CD4-positive, alpha-beta T cell treated with Interleukin-21 for 1 hour (primary cell): ENCODE data around the gene GEMIN5.

ENCODE experiments used
- DNase-seq: peaks from one replicate; pipeline ENCODE4 v3.0.0-alpha.2; 2020

GEMIN5 gene

DNA sequence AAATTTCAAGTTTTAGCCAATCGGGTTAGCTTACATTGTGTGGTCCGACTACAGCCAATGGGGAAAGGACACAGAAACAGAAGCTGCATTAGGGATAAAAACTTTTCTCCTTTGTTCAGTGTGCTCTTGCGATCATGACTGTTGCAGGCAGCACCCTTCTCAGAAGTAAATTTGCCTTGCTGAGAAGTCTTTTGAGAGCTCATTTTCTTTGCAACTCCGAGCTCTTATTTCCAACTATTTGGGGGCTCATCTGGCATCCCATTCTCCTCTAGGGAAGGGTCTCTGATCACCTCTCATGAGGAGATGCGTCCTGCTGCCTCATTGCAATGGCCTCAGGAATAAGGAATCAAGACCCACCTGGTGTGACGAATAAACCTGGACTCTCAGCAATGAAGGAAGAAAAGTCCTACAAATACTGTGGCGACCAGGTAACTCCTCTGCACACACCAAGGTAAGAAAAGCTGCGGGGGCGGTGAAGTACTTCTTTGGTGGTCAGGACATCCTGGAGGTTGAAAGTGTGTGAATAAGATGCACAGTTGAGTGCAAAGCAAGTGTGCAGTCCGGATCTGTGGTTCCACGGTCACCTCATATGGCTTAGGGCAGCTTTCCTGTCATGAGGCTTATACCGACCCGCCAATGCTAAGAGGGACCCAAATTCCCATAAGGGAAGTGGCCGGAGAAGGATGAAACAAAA, 59.2 kb downstream of the GEMIN5 start:
- DNase-seq = no peak

DNA sequence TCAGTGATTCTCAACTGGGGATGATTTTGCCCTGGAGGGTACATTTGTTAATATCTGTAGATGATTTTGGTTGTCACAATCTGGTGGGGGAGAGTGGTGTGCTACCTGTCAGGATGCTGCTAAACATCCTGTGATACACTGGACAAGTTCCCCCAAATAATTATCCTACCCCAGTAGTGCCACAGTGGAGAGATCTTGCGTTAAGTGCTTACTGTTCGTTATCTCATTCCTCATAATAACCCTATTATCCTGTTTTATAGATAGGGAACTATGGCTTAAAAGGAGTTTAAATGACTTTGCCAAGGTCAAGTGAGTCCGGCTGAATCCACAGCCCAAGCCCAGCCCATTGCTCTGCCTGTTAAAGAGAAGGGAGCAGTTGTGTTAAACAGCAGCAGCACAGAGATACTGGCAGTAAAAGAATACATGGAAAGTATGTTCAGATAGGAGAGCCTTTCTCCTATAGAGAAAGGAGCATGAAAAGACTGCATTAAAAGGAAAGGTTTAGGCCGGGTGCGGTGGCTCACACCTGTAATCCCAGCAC, 64.2 kb downstream of the GEMIN5 start:
- no peak for DNase-seq

DNA sequence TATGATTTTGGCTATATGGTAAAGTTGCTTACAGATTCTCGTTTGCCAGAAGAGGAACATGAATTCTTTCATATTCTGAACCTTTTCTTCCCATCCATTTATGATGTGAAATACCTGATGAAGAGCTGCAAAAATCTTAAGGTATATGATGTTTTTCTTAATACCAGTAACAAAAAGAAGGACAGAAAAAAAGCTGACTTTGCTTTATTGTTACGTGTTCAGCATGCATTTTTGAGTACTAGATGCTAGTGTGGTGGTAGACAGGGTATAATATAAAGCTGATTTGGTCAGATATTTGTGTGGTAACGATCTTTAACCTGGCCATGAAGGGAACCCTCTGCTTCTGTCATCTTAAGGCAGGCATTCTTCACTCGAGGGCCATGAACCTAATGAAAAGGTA, 66.3 kb downstream of the GEMIN5 start:
- no peak for DNase-seq

DNA sequence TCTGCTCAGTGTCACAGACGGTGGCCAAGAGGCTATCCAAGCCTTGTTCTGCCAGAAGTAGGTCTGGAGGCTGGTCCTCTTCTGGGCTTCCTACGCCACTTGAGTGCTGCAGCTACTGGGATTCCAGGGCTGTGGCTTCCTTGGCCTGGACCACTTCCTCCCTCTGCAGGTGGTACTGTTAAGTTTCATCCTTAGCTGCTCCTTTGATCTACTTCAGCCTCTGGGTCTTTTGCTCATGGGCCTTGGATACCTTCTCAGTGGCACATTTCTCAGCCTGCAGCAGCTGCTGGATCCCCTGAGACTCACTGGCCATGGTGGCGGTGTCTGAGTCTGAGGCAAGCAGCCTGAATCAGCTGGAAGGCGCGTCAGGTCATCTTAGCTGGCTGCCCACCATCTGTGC, 69.3 kb downstream of the GEMIN5 start:
- DNase-seq = peak; percentile 19

DNA sequence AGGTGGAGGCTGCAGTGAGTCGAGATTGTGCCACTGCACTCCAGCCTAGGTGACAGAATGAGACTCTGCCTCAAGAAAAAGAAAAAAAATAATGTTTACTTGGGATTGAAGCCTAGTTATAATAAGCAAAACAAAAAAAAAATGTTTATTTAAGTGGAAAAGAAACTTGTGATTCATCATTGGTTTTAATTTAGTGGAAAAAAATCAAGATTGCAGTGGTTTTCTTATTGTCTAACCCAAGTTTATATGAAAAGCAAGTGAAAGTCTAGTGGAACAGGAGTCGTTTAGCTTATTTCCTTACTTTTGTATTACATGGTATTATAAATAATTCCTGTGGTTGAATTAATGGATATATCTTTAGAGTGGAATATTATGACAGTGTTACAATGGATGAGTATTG, 71.2 kb downstream of the GEMIN5 start:
- no peak for DNase-seq

DNA sequence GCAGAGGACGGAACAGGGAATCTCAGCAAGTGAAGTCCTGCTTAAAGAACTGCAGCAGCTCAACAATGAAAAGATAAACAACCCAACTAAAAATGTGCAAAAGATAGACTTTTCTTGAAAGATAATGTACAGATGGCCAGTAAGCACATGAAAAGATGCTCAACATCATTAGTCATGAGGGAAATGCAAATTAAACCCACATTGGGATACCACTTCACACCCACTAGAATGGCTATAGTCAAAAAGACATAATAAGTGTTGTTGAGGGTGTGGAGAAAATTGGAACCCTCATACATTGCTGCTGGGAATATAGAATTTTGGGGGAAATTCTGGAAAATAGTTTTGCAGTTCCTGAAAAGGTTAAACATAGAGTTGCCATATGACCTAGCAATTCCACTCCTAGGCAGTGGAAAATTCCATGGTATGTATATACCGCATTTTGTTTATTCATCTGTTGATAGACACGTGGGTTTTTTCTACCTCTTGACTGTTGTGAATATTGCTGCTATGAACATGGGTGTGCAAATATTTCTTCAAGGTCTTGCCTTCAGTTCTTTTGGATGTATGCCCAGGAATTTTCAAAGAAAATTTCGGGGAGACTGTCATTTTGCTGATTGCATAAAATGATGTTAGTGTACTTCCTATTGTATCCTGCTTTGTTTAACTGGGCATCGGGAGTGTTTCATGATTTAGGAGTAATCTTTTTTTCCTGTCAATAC, 72.4 kb downstream of the GEMIN5 start:
- no peak for DNase-seq

DNA sequence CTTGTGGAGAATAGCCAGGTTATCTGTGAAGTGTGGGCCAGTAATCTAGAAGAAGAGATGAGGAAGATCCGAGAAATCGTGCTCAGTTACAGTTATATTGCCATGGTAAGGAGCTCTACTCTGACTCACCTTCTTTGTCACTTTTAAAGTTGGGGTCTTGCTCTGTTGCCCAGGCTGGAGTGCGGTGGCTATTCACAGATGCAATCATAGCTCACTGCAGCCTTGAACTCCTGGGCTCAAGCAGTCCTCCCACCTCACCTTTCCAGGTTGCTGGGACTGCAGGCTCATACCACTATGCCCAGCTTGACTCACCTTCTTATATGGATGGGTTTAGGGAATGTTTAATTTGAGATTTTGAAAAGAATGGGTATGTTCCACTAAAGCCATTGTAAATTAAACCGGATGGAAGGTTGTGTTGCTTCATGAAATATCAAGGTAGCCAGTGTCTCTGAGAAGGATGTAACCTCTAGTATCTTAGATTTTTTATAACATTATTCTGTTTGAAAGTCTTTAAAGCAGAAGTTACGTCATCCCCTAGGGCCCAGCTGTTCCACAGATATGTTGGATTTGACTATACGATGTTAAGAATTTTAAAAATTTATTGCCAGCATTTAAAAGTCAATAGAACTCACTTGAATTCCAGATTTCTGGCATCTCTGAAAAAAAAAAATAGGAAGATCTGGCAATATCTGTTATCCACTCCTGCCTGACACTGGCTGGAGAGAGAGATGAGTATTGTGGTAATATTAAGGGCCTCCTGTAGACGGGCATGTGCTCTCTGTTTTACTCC, 74.5 kb downstream of the GEMIN5 start:
- no peak for DNase-seq

DNA sequence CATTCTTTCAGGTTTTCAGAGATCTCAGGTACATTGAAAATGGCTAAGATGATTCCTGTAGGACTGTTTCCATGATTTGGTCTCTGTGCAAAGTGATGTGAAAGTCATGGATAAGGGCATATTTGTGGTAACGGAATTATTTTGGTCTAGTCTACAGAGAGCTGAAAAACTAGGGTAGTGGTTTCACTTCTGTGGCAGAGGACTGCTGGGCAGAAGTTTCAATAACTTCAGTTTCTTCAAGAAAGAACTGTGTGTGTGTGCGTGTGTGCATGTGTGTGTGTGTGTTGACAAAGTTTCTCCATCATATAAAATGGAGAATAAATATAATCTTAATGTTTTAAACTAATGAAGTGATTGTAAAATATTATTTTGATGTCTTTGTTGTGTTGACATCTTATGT, 75.2 kb downstream of the GEMIN5 start:
- no peak for DNase-seq

DNA sequence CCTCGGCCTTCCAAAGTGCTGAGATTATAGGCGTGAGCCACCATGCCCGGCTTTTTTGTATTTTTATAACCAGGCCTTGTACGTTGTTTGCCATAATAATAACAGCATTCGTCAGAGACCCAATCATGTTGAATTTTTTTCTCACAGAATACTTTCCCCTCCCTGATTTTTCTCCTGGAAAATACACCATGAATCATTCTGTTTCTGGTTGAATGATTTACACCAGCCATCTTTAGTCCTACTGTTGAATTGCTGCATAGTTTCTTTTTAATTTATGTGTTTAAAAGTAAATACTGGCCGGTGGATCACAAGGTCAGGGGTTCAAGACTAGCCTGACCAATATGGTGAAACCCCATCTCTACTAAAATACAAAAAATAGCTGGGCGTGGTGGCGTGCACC, 76.1 kb downstream of the GEMIN5 start:
- no peak for DNase-seq

DNA sequence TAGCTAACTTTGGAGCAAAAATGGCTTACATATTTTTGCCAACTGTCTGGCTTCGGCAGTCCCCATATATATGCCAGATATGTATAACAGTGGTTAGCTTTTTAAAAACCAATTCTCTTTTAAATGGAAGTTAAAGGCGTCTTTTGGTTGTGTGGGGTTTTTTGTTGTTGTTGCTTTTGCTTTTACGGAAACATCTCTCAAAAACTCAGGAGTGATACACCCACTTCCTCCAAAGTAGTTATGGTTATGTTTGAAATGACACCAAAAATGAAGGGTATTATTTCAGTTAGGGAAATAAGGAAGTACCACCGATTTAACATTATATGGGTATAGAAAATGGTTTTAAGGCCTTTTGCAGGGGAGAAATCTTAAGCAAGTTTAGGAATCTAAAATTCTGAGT, 77.2 kb downstream of the GEMIN5 start:
- DNase-seq = peak; percentile 14

DNA sequence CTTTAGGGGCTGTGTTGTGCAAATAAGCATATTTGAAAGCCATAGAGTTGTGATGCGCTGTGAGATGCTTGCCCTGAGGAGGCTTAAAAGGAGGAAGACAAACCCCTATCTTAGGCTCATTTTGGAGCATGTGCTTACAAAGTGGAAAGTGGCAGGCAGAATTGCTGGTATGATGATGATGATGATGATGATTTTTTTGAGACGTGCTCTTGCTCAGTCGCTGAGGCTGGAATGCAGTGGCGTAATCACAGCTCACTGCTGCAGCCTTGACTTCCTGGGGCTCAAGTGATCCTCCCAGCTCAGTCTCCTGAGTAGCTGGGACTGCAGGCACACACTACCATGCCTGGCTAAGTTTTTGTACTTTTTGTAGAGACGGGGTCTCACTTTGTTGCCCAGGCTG, 77.9 kb downstream of the GEMIN5 start:
- no peak for DNase-seq

DNA sequence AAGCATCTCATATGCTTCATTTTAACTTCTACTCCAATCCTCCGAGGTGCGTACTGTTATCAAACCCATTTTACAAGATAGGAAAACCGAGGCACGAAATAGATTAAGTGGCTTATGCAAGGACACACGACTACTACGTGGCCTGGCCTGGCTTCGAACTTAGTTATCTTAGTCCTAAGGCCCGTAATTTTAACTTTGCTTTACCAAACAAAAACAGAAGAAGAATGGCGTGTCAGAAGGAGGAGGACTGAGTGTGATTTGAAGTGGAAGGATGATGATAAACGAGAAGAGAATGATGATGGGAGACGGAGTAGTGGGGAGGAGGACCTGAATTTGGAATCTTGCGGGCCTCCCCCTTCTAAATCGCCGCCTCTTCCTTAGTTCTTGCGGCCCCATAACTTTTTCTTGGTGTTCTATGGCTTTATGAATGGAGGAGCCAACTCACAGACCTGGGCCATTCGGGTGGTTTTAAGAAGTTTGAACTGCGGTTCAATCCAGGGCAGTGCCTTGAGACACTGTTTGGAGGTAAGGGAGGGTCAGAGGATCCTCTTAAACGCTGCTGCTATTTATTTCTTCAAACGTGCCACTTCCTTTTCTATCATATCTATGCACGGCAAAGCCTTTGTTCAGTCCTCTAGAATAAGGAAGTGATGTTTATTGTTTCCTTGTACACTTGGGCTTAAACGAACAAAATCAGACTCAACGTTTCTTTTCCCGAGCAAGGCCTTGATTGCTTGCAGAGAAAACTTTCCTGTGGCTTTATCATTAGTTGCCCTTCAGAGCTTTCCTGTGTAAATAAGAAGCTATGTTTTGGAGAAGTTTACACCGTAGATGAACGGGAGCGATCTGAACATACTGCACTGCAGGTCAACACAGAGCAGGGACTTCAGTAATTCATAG, 78.8 kb downstream of the GEMIN5 start:
- DNase-seq = peak; percentile 38

DNA sequence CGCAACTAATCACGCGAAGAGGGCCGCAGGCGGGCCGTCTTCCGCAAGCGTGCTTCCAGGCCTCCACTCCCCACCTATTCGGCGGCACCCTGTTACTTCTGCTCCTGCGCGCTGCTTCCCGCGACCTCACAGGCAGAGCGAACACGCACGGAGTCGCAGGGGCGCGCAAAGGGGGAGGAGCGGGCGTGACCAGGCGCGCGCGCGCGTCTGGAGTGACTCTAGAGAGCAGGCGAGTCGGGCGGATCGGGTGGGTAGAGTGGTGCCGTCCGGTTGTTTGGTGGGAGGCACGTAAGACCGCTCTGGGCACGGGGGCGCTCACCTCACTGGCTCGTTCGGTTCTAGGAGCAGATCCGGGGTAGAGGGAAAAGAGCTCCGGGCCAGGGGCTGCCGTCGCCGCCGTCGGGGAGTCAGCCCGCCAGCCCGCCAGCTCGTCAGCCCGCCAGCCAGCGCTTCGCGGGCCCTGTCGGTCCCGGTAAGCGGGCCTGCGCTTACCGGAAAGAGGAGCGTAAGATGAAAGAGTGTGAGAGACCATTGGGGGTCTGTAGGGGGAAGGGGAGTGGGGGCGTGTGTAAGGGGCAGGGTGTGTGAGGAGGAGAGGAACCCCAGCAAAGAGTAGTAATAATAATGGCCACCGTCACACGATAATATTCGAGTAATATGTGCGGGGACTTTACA, 79.6 kb downstream of the GEMIN5 start, which contains the start of gene CNOT8:
Gene CNOT8 (plus strand): TSS at position 331 of the 675 bp plus-strand sequence. CDS start 4,652 bp downstream, outside the sequence.
- DNase-seq = peak; percentile 97

DNA sequence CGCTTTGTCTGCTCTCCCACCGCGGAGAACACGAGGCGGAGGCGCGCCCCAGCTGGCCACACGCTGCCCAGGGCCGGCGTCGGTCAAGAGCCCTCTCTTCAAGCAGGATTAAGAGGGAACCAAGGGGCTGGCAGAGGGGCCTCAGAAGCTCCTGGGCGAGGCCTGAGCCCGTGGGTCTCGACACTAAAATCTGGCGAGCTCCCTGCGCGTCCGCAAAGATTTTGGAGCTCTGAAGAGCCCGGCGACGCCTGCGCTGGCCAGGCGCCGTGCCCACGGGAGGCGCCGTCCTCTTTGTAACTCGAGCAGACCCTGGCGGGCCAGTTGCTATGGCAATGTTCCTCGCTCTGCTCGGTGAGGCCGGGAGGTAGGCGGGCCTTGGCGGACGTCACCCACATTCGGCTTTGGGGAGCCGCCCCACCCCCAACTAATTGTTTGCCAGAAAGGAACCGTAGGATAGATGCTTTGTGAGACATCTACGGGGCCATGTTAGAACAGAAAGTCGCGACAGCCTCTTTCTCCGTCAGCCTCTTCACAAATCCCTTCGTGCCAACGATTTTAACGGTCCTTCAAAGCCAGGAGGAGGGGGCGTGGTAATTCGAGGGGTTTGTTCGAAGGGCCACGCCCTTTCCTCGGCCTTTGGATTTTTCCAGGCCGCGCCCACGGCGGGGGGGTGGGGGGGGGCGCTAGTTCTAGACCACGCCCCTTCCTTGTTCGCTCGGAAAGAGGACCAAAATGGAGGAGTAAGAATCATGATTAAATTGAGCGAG, 80.3 kb downstream of the GEMIN5 start:
- peak; percentile 93 for DNase-seq

DNA sequence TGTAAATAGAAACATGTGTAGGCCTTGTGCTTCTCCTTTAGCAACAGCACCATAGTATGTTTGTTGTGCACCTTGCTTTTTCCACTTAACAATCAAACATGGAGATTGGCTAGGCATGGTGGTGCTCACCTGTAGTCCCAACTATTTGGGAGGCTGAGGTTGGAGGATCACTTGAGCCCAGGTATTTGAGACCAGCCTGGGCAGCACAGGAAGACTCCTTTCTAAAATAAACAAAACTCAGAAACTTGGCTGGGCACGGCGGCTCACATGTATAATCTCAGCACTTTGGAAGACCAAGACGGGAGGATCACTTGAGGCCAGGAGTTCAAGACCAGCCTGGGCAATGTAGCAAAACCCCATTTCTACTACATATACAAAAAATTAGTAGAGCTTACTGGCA, 86.7 kb downstream of the GEMIN5 start:
- DNase-seq = no peak

DNA sequence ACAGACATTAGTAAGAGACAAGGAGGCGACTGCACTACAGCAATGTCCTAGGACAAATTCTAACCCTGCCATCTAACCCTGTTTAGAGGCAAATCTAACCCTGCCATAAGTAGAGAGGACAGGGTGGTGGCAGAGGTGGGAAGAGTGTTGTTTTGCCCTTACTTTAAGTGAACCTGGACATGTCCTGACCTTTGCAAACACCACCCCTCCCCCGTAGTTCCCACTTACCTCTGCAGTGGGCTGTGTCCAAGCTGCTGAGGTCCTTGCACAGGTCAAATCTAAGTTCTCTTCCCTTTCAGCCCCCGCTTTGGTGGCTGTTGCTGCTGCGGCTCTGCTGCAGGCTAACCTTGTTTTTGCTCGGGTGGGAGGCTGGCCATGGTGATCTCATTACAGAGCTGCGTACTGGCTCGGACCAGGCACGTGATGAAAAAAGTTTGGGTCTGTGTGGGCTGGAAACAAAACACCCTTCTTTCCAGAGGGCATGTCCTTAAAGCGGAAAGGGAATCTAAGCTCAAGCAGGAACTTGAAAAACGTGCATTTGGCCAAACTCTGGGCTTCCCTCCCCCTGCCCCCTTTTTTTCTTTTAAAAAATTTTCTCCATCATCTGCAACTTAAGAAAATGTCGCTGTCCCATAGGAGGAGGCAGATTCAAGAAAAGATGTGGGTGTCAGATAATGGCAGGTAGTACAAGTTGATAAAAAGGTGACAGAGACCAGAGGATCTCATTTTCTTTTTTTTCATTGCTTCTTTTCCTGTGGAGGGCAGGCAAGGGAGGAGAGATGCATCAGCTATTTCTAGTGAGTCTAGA, 87.6 kb downstream of the GEMIN5 start, which contains the start of gene FAXDC2:
Gene FAXDC2 (minus strand): TSS at position 349 of the 808 bp plus-strand sequence. CDS start 12,425 bp downstream, outside the sequence.
- no peak for DNase-seq

DNA sequence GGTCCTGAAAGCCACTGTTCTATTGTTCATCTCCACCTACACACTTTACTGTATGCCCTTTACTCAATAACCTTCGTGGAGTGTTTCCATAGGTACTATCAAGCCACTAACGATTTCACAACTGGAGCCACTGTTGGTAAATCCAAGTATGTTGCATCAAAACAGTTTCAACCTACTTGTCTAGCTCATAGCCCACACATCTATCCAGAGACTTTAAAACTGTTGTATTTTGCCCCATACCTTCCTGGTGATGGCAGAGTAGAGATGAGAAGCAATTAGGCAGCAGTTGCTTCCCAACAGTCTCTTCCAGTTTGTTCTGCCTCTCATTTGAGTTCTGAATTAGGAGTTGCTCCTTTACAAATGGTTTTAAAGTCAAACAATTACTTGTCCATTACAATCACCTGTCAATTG, 88.2 kb downstream of the GEMIN5 start:
- DNase-seq = no peak

DNA sequence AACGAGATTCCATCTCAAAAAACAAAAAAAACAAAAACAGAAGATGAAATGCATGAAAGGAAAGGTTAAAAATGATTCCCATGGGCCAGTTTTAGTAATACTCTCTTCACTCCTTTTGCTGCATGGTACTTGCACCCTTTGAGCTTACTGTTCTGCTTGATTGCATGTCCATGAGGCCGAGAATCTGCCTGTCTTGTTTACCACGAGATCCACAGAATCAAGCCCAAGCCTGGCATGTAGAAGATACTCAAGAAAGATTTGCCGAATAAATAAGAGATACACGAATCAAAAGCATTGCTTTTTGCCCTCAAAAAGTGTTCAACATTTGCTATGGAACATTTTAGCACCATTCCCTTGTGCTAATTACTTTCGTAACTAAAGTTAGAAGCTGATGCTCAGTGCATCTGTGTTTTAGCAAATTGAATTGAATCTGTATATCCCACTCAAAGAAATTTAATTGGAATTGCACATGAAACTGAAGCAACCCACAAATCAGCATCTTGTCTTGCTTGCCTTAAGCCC, 88.7 kb downstream of the GEMIN5 start:
- DNase-seq = no peak

DNA sequence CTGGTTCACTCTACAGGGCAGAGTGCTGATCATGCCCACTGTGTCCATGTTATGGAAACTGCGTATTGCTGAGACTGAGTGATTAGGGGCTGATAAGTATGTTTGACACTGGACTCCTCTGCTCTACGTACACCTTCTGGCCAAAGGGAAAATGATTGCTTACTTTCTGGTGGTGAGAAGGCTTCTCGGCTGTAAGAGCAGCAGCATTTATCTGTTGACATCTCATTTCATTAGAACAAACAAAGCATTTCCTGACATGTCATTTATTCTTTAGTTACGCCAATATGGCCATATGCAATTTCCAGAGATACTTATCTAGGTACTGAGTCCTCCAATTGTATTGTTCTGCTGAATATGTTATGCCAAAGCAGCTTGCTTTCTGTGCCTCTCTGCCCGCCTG, 93.2 kb downstream of the GEMIN5 start:
- no peak for DNase-seq
